Measurements from ENCODE around the gene RIMS3.

Gene RIMS3

GRCh38 chr1:40668769-40669525 lies 3.5 kb upstream of the RIMS3 start:
- no peaks in the 10 kb centered on the region for H3K36me3 Mint-ChIP-seq
- peak overlapping the region; percentile 68 for H3K4me3 Mint-ChIP-seq
- peaks cover 20% of the 10 kb centered on the region for H3K4me1 Mint-ChIP-seq
- H3K27ac Mint-ChIP-seq: no peak overlapping the region
- no peaks in the 10 kb centered on the region for H3K27me3 Mint-ChIP-seq
- H3K9me3 Mint-ChIP-seq: no peaks in the 10 kb centered on the region

- H3K9me3 Mint-ChIP-seq: no peaks in the 10 kb centered on the region
- no peaks in the 10 kb centered on the region for H3K36me3 Mint-ChIP-seq
- H3K4me1 Mint-ChIP-seq: peaks cover 33% of the 10 kb centered on the region
- H3K27me3 Mint-ChIP-seq: no peaks in the 10 kb centered on the region
- H3K27ac Mint-ChIP-seq: no peak overlapping the region
- peak overlapping the region; percentile 75 for H3K4me3 Mint-ChIP-seq
Observed at GRCh38 chr1:40664791-40665190, 691 bp downstream of the RIMS3 start.

- Mint-ChIP-seq H3K36me3 (no peaks in the 10 kb centered on the region), H3K27ac (no peak overlapping the region), H3K4me1 (peaks cover 33% of the 10 kb centered on the region), H3K9me3 (no peaks in the 10 kb centered on the region), H3K27me3 (no peaks in the 10 kb centered on the region), H3K4me3 (peak overlapping the region; percentile 49)
Observed at GRCh38 chr1:40664167-40664537, 1.3 kb downstream of the RIMS3 start.

- peaks cover 28% of the 10 kb centered on the region for H3K4me1 Mint-ChIP-seq
- H3K4me3 Mint-ChIP-seq: peak overlapping the region; percentile 15
- no peak overlapping the region for H3K27ac Mint-ChIP-seq
- no peaks in the 10 kb centered on the region for H3K36me3 Mint-ChIP-seq
- H3K9me3 Mint-ChIP-seq: no peaks in the 10 kb centered on the region
- H3K27me3 Mint-ChIP-seq: no peaks in the 10 kb centered on the region
Observed at GRCh38 chr1:40663324-40664166, 1.9 kb downstream of the RIMS3 start.

- H3K36me3 Mint-ChIP-seq: no peaks in the 10 kb centered on the region
- no peaks in the 10 kb centered on the region for H3K9me3 Mint-ChIP-seq
- H3K4me3 Mint-ChIP-seq: no peak overlapping the region
- H3K4me1 Mint-ChIP-seq: peaks cover 28% of the 10 kb centered on the region
- no peaks in the 10 kb centered on the region for H3K27me3 Mint-ChIP-seq
- peak overlapping the region; percentile 1 for H3K27ac Mint-ChIP-seq
Observed at GRCh38 chr1:40662864-40663263, 2.6 kb downstream of the RIMS3 start.

GRCh38 chr1:40662151-40662550 lies 3.3 kb downstream of the RIMS3 start:
- Mint-ChIP-seq H3K9me3 (no peaks in the 10 kb centered on the region), H3K4me1 (peaks cover 23% of the 10 kb centered on the region), H3K27ac (no peak overlapping the region), H3K27me3 (no peaks in the 10 kb centered on the region), H3K36me3 (no peaks in the 10 kb centered on the region), H3K4me3 (no peak overlapping the region)

- Mint-ChIP-seq H3K9me3 (no peaks in the 10 kb centered on the region), H3K27ac (no peak overlapping the region), H3K4me3 (no peak overlapping the region), H3K27me3 (no peaks in the 10 kb centered on the region), H3K36me3 (no peaks in the 10 kb centered on the region), H3K4me1 (peaks cover 23% of the 10 kb centered on the region)
Observed at GRCh38 chr1:40661678-40662077, 3.8 kb downstream of the RIMS3 start.

GRCh38 chr1:40659649-40659947 lies 5.9 kb downstream of the RIMS3 start:
- H3K9me3 Mint-ChIP-seq: no peaks in the 10 kb centered on the region
- H3K27me3 Mint-ChIP-seq: no peaks in the 10 kb centered on the region
- peaks cover 14% of the 10 kb centered on the region for H3K4me1 Mint-ChIP-seq
- H3K4me3 Mint-ChIP-seq: no peak overlapping the region
- no peaks in the 10 kb centered on the region for H3K36me3 Mint-ChIP-seq
- no peak overlapping the region for H3K27ac Mint-ChIP-seq

GRCh38 chr1:40658751-40659648 lies 6.5 kb downstream of the RIMS3 start:
- H3K27ac Mint-ChIP-seq: no peak overlapping the region
- no peak overlapping the region for H3K4me3 Mint-ChIP-seq
- no peaks in the 10 kb centered on the region for H3K36me3 Mint-ChIP-seq
- no peaks in the 10 kb centered on the region for H3K27me3 Mint-ChIP-seq
- H3K4me1 Mint-ChIP-seq: peaks cover 14% of the 10 kb centered on the region
- H3K9me3 Mint-ChIP-seq: no peaks in the 10 kb centered on the region

GRCh38 chr1:40657046-40657445 lies 8.4 kb downstream of the RIMS3 start:
- Mint-ChIP-seq H3K36me3 (no peaks in the 10 kb centered on the region), H3K9me3 (no peaks in the 10 kb centered on the region)

GRCh38 chr1:40653851-40654537 lies 11.5 kb downstream of the RIMS3 start:
- H3K36me3 Mint-ChIP-seq: no peaks in the 10 kb centered on the region
- no peaks in the 10 kb centered on the region for H3K27me3 Mint-ChIP-seq
- no peaks in the 10 kb centered on the region for H3K4me1 Mint-ChIP-seq
- no peak overlapping the region for H3K4me3 Mint-ChIP-seq
- no peak overlapping the region for H3K27ac Mint-ChIP-seq
- no peaks in the 10 kb centered on the region for H3K9me3 Mint-ChIP-seq

More at GRCh38 chr1:40657046-40657445, 8.4 kb downstream of the RIMS3 start:
- Mint-ChIP-seq H3K27ac (no peak overlapping the region), H3K4me3 (no peak overlapping the region), H3K4me1 (no peaks in the 10 kb centered on the region), H3K27me3 (no peaks in the 10 kb centered on the region)

- peaks cover 1% of the 10 kb centered on the region for H3K27me3 Mint-ChIP-seq
- no peak overlapping the region for H3K27ac Mint-ChIP-seq
- H3K9me3 Mint-ChIP-seq: no peaks in the 10 kb centered on the region
- no peak overlapping the region for H3K4me3 Mint-ChIP-seq
- no peaks in the 10 kb centered on the region for H3K4me1 Mint-ChIP-seq
- H3K36me3 Mint-ChIP-seq: no peaks in the 10 kb centered on the region
Observed at GRCh38 chr1:40652979-40653378, 12.5 kb downstream of the RIMS3 start.

- Mint-ChIP-seq H3K27ac (no peak overlapping the region), H3K36me3 (no peaks in the 10 kb centered on the region), H3K4me1 (no peaks in the 10 kb centered on the region), H3K9me3 (no peaks in the 10 kb centered on the region), H3K4me3 (no peak overlapping the region), H3K27me3 (peaks cover 1% of the 10 kb centered on the region)
Observed at GRCh38 chr1:40652468-40652867, 13.0 kb downstream of the RIMS3 start.

- H3K9me3 Mint-ChIP-seq: no peaks in the 10 kb centered on the region
- H3K4me1 Mint-ChIP-seq: no peaks in the 10 kb centered on the region
- no peak overlapping the region for H3K4me3 Mint-ChIP-seq
- H3K36me3 Mint-ChIP-seq: no peaks in the 10 kb centered on the region
- peaks cover 1% of the 10 kb centered on the region for H3K27me3 Mint-ChIP-seq
- H3K27ac Mint-ChIP-seq: no peak overlapping the region
Observed at GRCh38 chr1:40651138-40651857, 14.2 kb downstream of the RIMS3 start.

- Mint-ChIP-seq H3K9me3 (no peaks in the 10 kb centered on the region), H3K4me3 (no peak overlapping the region), H3K27me3 (peaks cover 1% of the 10 kb centered on the region), H3K4me1 (no peaks in the 10 kb centered on the region), H3K36me3 (no peaks in the 10 kb centered on the region), H3K27ac (no peak overlapping the region)
Observed at GRCh38 chr1:40650075-40650474, 15.4 kb downstream of the RIMS3 start.

Measured in activated naive CD4-positive, alpha-beta T cell treated with anti-CD3 and anti-CD28 coated beads, Interleukin-2, amount 50 U/mL, for 24 hours (primary cell).